ENCODE results near the gene ARHGAP23. TPM values are rescaled to one million over a fixed set of nuclear protein-coding genes. Genes with fewer than 3 reads are reported as not detected.
A peak's percentile ranks its signal among the peaks of the same experiment; 100 is the strongest.
"Not testable (repeated sequence)": the region's sequence is repeated elsewhere in the genome, so short reads cannot be mapped to it uniquely, and the experiment has no call there.

The ARHGAP23 gene
- total RNA-seq, 1 donor from 2014 or later: 367 TPM

DNA sequence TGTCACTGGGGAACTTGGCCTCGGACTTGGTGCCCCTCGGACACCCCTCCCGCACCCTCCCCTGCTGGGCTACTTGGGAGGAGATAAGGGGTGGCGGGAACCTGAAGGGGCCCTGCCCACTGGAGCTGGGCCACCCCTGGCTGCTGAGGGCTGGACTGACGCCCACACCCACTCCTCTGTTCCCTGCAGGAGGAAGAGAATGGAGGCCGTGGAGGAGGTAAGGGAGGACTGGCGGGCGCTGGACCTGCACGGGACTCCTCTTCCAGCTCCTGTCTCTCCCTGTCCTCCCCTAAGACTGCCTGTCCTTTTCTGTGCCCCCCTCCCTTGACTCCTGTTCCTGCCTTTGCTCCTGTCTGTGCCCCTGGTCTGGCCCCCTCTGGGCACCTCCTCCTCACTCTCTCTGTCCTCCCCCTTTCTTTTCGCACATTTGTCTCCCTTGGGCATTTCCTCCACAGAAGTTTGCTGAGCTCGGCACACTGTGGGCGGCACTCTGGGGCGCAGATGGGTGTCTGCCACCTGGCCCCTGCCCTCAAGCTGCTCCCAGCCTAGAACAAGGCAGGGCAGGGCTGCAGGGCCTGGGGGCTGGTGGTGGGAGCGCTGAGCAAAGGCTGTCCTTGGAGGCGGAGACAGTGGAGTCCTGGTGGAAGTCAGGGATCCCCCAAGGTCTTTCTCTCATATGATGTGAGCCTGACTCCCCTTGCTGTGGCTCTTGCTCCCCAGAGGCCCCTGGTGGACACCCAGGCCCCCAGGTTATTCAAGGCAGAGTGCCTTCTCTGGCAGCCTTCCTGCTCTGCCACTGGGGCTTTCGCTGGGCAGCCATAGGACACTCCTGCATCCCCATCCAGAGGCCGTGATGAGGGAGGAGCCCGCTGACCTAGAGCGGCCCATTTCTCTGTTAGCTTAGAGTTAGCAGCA lies 32.7 kb downstream of the ARHGAP23 start:
- no peak for DNase-seq (ENCODE audit: low spot score)

DNA sequence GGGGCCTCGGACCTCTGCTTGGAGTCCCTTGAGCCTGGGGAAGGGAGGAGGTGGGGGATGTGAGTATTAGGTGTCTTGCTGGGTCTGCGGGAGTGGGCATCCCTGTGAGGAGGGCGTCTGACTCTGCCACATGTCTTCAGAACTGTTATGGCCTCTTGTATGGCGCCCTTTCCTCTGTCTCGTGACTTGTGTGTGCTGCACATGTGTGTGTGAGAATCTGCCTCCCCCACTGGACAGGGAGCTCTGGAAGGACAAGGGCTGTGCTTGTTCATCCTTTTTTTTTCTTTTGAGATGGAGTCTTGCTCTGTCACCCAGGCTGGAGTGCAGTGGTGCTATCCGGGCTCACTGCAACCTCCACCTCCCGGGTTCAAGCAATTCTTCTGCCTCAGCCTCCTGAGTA lies 33.4 kb downstream of the ARHGAP23 start:
- DNase-seq (ENCODE audit: low spot score): no peak

DNA sequence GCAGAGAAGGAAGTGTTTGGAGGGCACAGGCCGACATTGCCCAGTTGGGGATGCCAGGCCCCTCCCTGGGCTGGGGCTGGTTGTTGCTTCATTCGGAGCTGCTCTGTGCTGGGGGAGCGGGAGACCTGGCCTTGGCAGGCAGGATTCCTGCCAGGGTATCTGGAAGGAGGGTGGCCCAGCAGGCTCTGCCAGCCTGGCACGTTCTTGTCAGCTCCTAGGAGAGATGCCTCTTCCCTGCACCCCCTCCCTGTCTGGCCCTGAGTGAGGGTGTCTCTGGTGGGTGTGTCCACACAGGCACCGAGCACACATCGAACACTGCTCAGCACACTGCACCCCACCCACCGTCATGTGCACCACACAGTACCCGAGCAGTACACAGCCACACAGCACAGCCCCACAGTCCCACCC lies 35.2 kb downstream of the ARHGAP23 start:
- DNase-seq (ENCODE audit: low spot score): peak; percentile 69

DNA sequence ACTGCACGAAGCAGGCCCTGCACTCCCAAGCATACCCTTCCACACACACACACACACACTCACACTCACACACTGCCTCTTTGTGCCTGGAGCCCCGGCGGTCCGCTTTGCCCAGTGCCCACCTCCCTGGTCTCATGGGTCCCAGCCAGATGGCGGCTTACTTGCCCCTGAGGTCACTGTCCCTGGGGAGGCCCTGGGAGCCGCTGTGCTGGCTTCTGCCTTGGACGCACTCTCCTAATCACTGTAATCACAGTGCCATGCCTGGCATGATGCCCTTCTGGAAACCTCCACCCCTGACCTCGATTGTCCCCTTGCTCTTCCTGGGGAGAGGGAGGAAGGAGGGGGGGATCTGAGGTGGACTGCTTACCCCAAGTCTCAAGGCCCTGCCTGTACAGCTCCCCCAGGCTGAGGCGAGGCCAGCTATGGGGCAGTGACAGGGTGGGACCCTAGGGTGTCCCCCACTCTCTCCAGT lies 36.0 kb downstream of the ARHGAP23 start:
- DNase-seq (ENCODE audit: low spot score): no peak

DNA sequence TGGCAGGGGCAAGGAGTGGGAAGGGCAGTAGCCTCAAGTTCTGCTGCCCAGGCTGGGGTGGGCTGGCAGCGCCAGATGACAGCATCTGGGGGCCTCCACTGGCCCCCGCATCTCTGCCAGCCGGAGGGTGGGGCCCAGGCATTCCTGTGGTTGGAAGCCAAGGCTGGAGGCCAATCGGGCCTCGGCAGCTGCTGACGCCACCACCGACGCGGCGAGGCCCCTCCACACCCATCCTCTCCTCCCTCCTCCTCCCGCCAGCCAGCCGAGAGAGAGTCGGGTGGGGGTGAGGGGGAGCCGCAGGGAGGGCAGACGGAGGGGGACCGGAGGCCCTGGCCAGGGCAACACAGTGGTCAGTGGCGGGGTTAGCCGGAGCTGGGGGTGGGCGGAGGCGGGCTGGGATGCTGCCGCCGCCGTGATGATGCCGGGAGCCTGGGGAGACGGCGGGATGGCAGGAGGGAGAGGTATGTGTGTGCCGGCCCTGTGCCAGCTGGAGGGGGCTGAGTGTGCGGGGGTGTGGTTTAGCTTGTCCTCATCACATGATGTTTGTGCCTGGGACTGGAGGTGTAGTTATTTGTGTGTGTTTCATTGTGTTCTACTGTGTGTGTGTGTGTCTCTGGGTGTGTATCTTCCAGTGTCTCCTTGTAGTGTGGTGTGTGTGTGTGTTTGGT lies 36.6 kb downstream of the ARHGAP23 start:
- DNase-seq (ENCODE audit: low spot score): peak; percentile 89

DNA sequence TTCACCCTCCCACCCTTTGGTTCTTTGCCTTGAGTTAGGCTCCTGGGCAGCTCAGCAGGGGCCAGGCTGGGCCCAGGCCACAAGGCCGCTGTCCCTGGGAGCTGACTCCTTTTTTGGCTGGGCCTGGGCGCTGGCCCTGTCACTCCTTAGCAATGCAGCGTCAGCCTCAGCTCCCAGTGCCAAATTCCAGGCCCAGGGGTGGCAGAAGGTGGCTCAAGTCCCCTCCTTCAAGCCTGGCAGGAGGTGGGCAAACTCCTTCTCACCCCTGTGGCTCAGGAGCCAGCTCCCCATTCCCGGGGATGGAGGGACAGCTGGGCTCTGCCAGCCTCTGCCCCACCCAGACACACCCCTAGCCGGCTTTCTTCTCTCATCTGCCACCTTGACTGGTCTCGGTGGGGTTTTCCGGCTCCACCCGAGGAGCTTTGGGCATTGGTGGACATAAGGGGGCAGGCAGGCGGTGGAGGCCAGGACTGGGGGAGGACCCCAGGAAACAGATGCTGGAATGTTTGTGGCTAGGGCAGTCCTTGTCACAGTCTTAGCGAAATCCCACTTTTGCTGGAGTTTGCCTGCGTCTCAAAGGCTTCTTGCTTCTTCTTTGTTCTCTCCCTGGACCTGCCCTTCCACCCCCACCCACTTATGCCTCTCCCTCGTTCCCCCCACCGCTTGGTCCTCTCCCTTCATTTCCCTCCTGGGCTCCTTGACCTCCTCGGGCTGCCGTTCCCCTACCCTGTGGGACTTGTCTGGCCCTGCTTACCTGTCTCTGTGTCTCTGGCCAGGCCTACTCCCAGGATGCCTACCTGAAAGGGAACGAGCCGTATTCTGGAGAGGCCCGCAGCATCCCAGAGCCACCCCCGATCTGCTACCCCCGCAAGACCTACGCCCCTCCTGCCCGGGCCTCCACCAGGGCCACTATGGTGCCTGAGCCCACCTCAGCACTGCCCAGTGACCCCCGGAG lies 37.4 kb downstream of the ARHGAP23 start:
- DNase-seq (ENCODE audit: low spot score): no peak

DNA sequence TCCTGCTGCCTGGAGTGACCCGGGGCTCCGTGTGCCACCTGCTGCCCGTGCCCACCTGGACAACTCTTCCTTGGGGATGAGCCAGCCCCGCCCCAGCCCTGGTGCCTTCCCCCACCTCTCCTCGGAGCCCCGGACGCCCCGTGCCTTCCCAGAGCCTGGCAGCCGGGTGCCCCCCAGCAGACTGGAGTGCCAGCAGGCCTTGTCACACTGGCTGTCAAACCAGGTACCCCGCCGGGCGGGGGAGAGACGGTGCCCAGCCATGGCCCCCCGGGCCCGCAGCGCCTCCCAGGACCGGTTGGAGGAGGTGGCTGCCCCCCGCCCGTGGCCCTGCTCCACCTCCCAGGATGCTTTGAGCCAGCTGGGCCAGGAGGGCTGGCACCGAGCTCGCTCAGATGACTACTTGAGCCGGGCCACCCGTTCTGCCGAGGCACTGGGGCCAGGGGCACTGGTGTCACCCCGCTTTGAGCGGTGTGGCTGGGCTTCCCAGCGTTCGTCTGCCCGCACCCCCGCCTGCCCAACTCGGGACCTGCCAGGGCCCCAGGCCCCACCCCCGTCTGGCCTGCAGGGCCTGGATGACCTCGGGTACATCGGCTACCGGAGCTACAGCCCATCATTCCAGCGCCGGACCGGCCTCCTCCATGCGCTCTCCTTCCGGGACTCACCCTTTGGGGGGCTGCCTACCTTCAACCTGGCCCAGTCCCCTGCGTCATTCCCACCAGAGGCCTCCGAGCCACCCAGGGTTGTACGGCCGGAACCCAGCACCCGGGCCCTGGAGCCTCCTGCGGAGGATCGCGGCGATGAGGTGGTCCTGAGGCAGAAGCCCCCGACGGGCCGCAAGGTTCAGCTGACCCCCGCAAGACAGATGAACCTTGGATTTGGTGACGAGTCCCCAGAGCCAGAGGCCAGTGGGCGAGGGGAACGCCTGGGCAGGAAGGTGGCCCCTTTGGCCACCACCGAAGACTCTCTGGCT lies 38.4 kb downstream of the ARHGAP23 start:
- no peak for DNase-seq (ENCODE audit: low spot score)

DNA sequence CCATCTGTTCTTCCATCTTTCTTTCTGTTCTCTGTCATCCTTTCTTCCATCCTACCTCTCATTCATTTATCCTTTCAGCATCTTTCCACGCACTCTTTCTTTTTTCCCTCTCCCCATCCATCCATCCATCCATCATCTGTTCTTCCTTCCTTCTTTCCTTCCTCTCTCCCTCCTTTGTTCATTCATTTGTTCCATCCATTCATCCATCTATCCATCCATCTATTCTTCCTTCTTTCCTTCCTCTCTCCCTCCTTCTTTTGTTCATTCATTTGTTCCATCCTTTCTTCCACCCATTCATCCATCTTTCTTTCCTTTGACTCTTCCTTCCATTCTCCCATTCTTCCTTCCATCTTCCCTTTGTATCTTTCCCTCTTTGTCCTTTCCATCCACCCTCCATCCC lies 39.2 kb downstream of the ARHGAP23 start:
- no peak for DNase-seq (ENCODE audit: low spot score)

DNA sequence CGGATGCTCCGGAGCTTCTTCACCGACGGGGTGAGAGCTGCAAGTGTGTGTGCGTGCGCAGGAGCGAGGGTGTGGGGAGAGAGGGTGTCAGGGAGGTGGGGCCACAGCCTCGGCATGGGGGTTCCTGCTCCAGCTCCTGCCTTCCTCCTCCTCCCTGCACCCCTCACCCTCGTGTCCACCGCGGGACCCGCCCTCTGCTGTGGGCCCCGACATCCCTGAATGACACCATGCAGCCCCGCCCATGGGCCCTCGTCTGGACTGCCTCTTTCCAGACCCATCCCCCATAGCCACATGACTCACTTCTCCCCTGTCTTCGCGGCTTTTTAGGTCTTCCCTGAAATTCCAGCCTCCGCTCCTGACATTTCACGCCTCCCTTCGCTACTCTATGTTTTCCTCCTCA lies 41.6 kb downstream of the ARHGAP23 start:
- no peak for DNase-seq (ENCODE audit: low spot score)

DNA sequence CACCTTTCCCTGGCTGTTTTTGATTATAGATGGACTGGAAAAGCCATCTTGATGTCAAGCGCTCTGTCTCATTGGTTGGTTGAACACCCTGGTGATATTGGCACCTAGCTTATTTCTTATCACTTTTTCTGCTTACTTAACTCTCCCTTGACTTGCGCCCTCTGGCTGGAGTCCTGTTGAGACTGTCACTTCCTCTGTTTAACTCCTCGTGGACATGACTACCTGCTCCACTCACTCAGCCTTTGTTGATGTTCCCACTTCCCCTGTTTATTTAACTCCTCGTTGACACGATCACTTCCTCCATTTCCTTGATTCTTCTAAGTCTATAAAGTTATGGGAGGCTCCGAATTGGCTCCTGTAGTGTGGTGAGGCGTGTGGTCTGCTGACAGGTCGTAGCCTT lies 43.0 kb downstream of the ARHGAP23 start:
- not testable (repeated sequence) for DNase-seq (ENCODE audit: low spot score)

DNA sequence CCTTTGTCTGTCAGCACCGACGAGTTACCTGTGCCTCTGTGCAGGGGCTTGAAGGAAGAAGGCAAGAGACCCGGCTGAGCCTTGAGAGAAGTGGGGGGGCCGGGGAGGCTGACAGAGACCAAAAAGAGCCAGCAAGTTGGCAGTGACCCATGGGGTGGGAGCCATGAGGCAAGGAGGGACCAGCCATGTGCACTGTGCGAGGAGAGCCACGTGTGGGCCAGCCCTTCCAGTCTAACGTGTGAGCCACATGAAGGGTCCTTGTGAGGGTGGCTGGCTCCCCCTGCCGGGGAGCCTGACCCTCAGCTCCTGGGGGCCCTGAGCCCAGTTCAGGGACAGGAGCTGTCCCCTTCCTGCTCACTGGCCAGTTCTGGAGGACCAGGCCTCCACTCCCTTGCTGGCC lies 46.4 kb downstream of the ARHGAP23 start:
- DNase-seq (ENCODE audit: low spot score): not testable (repeated sequence)

DNA sequence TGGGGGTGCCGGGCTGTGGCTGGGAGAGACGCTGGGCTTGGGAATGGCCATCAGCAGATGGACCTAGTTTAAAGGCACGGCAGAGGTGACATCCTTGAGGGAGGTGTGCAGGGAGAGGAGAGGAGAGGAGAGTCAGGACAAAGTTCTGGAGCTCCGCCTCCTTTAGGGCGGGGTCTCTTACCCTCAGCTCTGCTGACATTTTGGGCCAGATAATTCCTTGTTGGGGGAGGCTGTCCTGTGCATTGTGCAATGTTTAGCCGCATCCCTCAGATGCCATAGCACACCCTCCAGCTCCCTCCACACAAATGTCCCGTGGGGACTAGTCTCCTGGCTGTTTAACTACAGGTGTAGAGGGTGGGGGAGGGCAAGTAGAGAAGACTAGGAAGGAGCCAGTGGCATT lies 48.3 kb downstream of the ARHGAP23 start:
- DNase-seq (ENCODE audit: low spot score): no peak

DNA sequence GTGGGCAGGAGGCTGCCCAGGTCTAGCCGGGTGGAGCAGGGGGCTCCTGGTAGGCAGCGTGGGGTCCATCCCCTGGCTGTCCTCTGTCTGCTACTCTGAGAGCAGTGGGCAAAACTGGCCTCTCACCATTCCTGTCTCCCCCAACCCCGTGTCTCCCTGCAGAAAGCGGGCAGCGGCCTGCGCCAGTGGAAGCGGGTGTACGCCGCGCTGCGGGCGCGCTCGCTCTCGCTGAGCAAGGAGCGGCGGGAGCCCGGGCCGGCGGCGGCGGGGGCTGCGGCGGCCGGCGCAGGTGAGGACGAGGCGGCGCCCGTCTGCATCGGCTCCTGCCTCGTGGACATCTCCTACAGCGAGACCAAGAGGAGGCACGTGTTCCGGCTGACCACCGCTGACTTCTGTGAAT lies 49.2 kb downstream of the ARHGAP23 start:
- DNase-seq (ENCODE audit: low spot score): not testable (repeated sequence)

DNA sequence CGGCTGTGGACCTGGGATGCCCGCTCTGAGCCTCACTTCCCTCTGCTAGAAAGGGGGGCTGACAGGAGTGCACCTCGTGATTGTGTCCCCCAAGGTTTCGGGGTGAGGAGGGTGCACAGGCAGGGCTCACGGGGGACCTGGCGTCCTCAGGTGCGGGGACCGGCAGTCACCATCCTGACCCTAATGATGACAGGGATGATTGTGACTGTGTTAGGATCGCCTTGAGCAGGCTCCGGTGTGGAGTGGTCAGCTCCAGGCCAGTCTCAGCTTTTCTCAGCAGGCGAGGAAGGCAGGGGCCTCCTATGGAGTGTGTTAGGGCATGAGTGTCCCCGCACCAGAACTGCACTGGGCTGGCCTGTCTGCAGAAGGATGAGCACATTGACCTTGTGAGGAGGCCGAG lies 49.7 kb downstream of the ARHGAP23 start:
- DNase-seq (ENCODE audit: low spot score): not testable (repeated sequence)

DNA sequence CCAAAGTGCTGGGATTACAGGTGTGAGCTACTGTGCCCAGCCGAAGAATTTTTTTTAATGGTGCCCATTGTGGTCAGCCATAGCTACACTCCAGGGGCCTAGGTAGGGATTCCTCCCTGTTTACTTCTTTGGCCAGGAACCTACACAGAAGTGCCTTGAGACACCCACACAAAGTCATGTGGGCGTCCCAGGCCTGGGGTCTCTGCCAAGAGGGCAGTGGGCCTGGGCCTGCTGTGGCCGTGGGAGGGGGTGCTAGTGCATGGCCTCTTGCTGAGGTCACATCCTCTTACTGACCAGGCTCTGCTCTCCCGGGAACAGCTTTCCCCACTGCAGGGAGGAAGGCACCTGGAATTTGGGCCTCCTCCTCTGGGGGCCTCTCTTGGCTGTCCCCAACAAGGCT lies 50.4 kb downstream of the ARHGAP23 start:
- not testable (repeated sequence) for DNase-seq (ENCODE audit: low spot score)

DNA sequence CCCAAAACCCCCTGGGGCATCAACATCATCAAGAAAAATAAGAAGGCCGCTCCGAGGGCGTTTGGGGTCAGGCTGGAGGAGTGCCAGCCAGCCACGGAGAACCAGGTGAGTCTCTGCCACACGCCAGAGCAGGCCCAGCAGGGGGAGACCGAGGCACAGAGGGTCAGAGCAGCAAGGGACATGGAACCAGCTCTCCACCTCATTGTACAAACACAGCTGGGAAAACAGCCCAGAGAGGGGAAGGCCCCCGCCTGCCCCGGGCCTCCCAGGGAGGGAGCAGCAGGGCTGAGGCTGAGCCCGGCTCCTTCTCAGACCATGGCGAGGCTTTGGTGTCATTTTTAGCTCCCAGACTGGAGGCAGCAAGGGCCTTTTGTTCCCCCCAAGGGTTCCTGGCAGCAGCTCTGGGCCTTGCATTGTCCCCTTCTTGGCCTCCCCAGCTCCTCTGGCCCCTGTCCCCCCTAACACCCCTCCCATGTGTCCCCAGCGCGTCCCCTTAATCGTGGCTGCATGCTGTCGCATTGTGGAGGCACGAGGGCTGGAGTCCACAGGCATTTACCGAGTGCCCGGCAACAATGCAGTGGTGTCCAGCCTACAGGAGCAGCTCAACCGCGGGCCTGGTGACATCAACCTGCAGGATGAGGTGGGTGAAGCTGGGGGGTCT lies 53.9 kb downstream of the ARHGAP23 start:
- DNase-seq (ENCODE audit: low spot score): not testable (repeated sequence)

DNA sequence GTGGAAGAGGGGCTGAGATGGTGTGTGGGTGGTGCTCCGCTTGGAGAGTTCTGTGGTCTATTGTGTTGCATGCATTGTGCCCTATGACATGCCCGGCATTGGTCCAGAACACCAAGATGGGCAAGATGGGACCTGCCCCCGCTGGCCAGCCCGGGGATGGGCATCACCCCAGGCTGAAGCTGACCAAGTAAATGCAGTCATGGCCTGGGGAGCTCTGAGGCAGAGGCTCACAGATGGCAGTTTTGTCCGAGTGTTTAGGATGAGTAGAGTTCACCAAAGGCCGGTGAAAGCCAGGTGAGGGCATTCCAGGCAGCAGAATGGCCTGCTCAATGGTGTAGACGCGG lies 54.4 kb downstream of the ARHGAP23 start:
- DNase-seq (ENCODE audit: low spot score): not testable (repeated sequence)

DNA sequence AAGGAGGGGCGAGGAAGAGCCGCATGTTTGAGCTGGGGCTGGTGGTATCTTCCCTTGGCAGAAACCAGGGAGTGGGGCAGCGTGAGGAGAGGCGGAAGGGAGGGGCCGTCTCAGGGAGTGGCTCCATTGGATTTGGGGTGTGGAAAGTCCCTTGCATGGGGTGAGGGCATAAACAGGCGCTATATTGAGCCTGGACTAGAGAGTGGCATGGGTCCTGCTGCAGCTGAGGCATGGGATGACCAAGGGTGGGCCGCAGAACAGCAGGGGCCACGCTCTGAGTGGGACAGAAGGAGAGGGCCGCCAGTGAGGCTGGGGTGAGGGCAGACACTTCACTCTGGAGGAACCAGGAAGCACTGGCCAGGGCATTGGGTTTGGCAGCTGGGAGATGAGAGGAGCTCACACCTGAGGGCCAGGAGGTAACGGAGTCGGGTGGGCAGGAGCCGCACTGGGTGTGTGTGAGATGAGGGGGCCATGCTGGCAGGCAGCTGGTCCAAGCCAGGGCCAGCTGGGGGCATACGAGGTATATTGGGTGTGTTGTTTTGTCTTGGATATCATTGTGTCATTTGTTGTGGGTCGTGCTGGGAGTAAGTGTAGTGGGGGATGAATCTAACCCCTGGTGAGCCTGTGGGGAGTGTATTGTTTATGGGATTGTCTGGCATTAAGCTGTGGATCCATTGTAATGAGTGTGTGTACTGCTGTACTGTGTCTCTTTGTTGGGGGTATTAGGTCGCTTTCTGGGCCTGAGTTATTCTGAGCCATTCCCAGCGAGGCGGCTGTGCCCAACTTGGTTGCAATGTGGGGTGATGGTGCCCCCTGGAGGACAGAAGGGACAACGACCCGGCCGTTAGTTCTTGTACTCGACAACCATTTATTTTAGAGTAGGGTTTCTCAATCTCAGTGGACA lies 56.2 kb downstream of the ARHGAP23 start:
- peak; percentile 81 for DNase-seq (ENCODE audit: low spot score)

DNA sequence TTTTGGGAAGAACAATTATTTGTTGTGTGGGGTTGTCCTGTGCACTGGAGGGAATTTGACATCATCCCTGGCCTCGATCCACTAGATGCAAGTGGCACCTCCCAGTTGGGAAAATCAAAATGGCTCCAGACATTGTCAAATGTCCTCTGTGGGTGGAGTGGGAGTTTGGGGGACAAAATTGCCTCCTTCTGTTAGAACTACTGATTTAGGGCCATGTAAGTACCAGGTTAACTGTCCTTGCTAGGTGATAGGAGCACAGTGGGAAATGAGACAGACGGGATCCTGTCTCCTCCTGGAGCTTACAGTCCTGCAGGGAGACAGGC lies 56.8 kb downstream of the ARHGAP23 start:
- DNase-seq (ENCODE audit: low spot score): no peak

Measured in ureter (tissue), 1 donor.